Small intestine (tissue), 7 donors: ENCODE data around the gene SYNGR2. TPM values are rescaled to one million over a fixed set of nuclear protein-coding genes. Genes with fewer than 3 reads are reported as not detected.

Experiments
- DNase-seq, 2 donors: peaks; one replicate each; pipeline versions ENCODE4 v3.0.0 to v3.0.0-alpha.2; 2013
- FAIRE-seq: peaks from 2 replicates; lab custom pipeline; 2012; peaks lifted over from hg19 to GRCh38; lab: Jason Lieb, UNC
- H3K27ac ChIP-seq, 3 donors: one replicate each; pipeline ENCODE4 v1.5.1; 2013; ENCODE audit warnings: low read length in 2 of 3, mild to moderate bottlenecking in 2 of 3, control low read depth in 1 of 3, inconsistent platforms in 1 of 3, low read depth in 1 of 3, moderate library complexity in 1 of 3
- H3K27me3 ChIP-seq, 3 donors: one replicate each; pipeline ENCODE4 v1.6.1; 2013; ENCODE audit warnings: low read length in 3 of 3, inconsistent platforms in 1 of 3; ENCODE audit not compliant: control insufficient read depth in 3 of 3, insufficient read depth in 3 of 3
- H3K36me3 ChIP-seq, 3 donors: one replicate each; pipeline ENCODE4 v1.6.1; 2013; ENCODE audit warnings: low read length in 3 of 3, inconsistent platforms in 1 of 3, low read depth in 1 of 3, mild to moderate bottlenecking in 1 of 3, moderate library complexity in 1 of 3; ENCODE audit not compliant: control insufficient read depth in 3 of 3, insufficient read depth in 2 of 3
- H3K4me1 ChIP-seq, 3 donors: one replicate each; pipeline ENCODE4 v1.6.1; 2013; ENCODE audit warnings: low read length in 2 of 3, inconsistent platforms in 1 of 3, low read depth in 1 of 3, mild to moderate bottlenecking in 1 of 3, moderate library complexity in 1 of 3; ENCODE audit not compliant: control insufficient read depth in 3 of 3, insufficient read depth in 2 of 3
- H3K4me3 ChIP-seq, 3 donors: one replicate each; pipeline ENCODE4 v1.5.1; 2013; ENCODE audit warnings: low read length in 3 of 3, control low read depth in 1 of 3, inconsistent platforms in 1 of 3, low read depth in 1 of 3, mild to moderate bottlenecking in 1 of 3, moderate library complexity in 1 of 3
- H3K9me3 ChIP-seq, 2 donors: one replicate each; pipeline ENCODE4 v1.6.1; 2013; ENCODE audit warnings: low read depth in 1 of 2, low read length in 1 of 2; ENCODE audit not compliant: control insufficient read depth in 2 of 2, insufficient read depth in 1 of 2
- WGBS, 3 donors: extraction: QIAGEN DNeasy Blood & Tissue Kit; methylation state at CpG; one replicate each; pipeline ENCODE4 v1.1.7; 2013; 5-methylcytosine and 5-hydroxymethylcytosine counted together
- polyA plus RNA-seq, 4 donors: library from polyadenylated mRNA; stranded (reverse) in 3 of 4; unstranded in 1 of 4; fragments of 200-250 nt in 3 of 4; fragments of 120-200 nt in 1 of 4; gene quantifications; one replicate each; pipeline versions ENCODE4 v1.2.1 to v1.2.3, GENCODE V29; 2013
- donor health status: healthy with polysubstance abuse.
- donor health status: control.
- donor health status: control.
- donor health status: Bipolar disorder and iron deficiency.
- donor health status: healthy.

Gene SYNGR2
- polyA plus RNA-seq, 4 donors: 46.5 to 187 (median 120) TPM

DNA sequence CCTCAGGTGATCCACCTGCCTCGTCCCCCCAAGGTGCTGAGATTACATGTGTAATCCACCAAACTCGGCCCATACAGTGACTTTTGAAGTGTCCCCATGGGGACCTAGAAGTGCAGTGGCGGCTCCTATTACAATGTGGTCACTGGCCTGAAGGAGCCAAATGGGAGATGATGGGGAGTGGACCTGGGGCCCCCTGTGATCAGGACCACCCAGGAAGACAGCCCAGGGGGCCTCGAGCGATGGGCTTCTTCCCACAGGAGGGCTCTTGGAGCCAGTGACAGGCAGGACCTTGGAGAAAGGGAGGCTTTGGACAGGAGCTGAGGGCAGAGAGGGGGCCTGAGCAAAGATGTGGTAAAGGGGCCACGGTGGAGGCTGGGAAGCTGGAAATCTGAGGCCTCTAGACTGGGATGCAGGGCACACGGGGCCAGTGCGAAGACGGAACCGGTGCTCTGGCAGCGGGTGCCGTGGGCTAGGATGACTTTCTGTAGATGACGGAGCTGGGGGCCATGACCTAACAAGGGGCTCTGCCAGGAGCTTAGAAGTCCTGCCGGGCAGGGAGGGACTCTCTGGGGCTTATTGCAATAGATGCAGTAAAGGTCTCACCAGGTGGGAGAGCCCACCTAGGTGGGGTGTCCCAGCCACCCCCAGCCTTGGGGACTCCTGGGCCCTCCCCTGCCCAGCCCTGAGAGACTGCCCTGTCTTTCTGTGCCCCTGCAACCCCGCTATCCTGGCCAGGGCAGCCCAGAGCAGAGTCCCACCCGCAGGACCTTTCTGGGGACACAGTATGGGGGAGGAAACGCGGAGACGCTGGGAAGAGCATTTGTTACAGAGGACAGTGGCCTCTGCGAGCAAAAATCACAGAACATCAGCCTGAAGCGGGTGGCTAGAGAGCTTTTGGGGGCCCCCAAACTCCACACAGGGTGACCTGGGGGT lies 24.9 kb upstream of the SYNGR2 start:
- peaks cover 0 to 5% (median 2%) of the 10 kb centered on the region in 3 donors for H3K36me3 ChIP-seq
- H3K27me3 ChIP-seq: no peaks in the 10 kb centered on the region
- H3K4me1 ChIP-seq: peaks cover 3 to 80% (median 12%) of the 10 kb centered on the region in 3 donors
- H3K27ac ChIP-seq: peak overlapping the region in 2 of 3 donors; percentile 73 to 78
- H3K9me3 ChIP-seq: no peaks in the 10 kb centered on the region
- 88 to 89% (median 89%) methylated on average over 20 to 21 of the region's 21 CpGs for WGBS, 3 donors
- DNase-seq (no peak), FAIRE-seq (no peak)
- no peak overlapping the region for H3K4me3 ChIP-seq

DNA sequence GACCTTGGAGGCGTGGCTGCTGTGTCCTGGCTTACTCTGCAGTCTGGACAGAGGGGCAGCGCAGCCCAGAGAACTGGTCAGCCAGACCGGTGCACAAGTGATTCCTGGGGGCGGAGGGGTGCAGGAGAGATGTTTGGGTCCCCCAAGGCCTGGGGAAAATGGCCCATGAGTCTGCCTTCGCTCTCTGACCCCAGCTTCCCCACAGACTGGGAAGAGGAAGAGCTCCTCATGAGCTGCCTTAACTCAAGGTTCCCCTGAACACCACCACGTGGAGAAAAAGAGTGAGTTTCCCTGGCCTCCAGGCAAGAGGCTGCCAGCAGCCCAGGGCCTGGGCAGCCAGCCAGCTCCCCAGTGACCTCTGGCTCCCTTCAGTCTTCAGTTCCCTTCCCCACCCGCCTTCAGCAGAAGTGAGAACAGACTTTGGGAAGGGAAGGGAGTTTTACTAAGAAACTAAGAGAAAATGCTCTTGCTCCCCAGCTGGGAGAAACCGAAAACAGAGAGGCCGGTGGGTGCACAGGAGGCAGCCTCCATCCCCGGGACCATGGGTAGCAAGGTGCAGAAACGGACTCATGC lies 24.1 kb upstream of the SYNGR2 start:
- no peak overlapping the region for H3K4me3 ChIP-seq
- no peak for FAIRE-seq
- no peaks in the 10 kb centered on the region for H3K27me3 ChIP-seq
- peak overlapping the region; percentile 32 to 78 (median 73) for H3K27ac ChIP-seq
- peak; percentile 83 to 85 for DNase-seq
- peaks cover 0 to 5% (median 2%) of the 10 kb centered on the region in 3 donors for H3K36me3 ChIP-seq
- H3K4me1 ChIP-seq: peaks cover 3 to 85% (median 12%) of the 10 kb centered on the region in 3 donors
- WGBS, 3 donors: 27 to 34% (median 30%) methylated on average over 11 of the region's 11 CpGs
- H3K9me3 ChIP-seq: no peaks in the 10 kb centered on the region

DNA sequence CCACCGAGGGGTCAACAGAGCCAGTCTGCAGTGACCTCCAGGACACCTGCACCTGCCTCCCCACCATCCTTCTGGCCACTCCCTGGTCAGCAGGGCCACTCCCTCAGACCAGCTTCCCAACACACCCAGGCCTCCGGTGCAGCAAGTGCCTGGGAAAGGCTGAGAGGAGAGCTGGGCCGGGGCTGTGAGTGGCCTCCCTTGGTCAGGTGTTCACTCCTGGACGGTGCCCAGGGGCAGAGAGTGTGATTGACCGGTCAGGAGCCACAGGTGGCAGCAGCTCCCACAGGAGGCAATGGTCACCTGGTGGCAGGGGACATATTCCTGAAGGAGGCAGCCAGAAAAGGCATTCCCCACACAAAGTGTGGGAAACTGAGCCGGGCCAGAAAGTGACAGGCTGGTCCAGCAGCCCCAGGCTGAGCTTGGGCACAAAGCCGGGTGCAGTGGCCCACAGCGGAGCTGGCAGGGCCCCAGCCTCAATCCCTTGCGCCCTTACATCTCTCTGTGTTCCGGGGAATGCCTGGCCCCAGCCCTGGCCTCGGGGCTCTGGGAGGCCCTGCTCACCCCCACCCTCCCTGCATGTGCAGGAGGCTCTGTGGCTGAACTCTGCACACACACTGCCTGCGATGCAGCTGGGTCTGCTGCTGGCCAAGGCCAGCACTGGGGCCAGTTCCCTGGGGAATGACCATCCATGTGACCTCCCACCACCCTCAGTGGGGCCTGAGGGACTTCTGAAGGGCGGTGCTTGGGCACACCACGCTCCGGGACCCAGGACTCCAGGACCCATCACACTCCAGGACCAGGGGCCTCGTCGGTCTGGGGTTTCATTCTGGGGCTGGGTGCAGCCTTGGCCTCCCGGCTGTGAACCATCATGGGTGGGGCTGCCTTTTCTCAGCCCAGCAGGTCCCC lies 23.4 kb upstream of the SYNGR2 start:
- Histone ChIP-seq H3K36me3 (peaks cover 0 to 5% (median 2%) of the 10 kb centered on the region in 3 donors), H3K4me3 (no peak overlapping the region), H3K27me3 (no peaks in the 10 kb centered on the region), H3K9me3 (no peaks in the 10 kb centered on the region), H3K4me1 (peaks cover 3 to 83% (median 12%) of the 10 kb centered on the region in 3 donors), H3K27ac (peak overlapping the region; percentile 32 to 78 (median 73))
- FAIRE-seq: no peak
- 28 to 46% (median 34%) methylated on average over 18 of the region's 18 CpGs for WGBS, 3 donors
- DNase-seq: peak in 1 of 2 donors; percentile 75

DNA sequence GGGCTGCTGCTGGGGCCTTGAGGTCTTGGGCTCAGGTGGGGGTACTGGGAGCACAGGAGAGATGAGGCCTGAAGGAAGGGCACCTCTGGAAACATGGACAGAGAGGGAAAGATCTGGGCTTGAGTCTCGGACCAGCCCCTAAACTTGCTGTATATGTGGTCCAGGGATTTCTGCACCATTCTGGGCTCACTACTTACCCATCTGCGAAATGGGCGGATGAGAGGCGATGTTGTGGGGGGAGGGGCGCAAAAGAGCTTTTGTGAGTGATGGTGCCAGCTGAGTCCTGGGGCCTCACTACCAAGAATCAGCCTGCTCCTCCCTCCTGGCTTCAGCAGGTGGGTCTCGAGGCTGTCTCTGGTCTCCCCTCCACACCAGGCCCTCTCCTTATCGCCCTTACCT lies 21.9 kb upstream of the SYNGR2 start:
- Histone ChIP-seq H3K9me3 (no peaks in the 10 kb centered on the region), H3K27me3 (no peaks in the 10 kb centered on the region), H3K4me1 (peaks cover 0 to 84% (median 12%) of the 10 kb centered on the region in 3 donors), H3K4me3 (peak overlapping the region in 1 of 3 donors; percentile 15), H3K27ac (peak overlapping the region in 1 of 3 donors; percentile 78), H3K36me3 (peaks cover 0 to 4% (median 2%) of the 10 kb centered on the region in 3 donors)
- WGBS, 3 donors: 93 to 96% (median 94%) methylated on average over 7 of the region's 7 CpGs
- DNase-seq (no peak), FAIRE-seq (no peak)

DNA sequence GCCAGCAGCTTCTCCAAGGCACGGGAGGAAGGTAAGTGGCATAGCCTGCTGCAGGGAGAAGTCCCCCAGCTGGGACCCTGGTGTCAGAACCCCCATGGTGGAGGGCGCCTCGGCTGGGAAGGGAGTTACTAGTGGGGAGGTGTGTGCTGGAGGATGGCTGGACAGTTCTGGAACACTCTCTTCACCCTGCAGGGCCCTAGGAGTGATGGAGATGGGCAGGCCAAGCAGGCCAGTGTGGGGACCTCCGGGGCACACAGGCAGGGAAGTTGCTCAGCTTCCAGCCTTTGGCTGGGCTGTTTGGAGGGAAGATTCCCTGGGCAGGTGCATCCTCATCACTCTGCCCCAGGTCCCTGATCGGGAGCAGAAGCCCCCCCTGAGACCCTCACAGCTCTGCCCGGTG lies 21.5 kb upstream of the SYNGR2 start:
- Histone ChIP-seq H3K27ac (peak overlapping the region in 1 of 3 donors; percentile 78), H3K36me3 (peaks cover 0 to 2% (median 1%) of the 10 kb centered on the region in 3 donors), H3K27me3 (no peaks in the 10 kb centered on the region), H3K9me3 (no peaks in the 10 kb centered on the region), H3K4me1 (peaks cover 0 to 84% (median 12%) of the 10 kb centered on the region in 3 donors), H3K4me3 (peak overlapping the region in 1 of 3 donors; percentile 15)
- DNase-seq: no peak
- WGBS, 3 donors: 79 to 85% (median 85%) methylated on average over 6 of the region's 6 CpGs
- no peak for FAIRE-seq

DNA sequence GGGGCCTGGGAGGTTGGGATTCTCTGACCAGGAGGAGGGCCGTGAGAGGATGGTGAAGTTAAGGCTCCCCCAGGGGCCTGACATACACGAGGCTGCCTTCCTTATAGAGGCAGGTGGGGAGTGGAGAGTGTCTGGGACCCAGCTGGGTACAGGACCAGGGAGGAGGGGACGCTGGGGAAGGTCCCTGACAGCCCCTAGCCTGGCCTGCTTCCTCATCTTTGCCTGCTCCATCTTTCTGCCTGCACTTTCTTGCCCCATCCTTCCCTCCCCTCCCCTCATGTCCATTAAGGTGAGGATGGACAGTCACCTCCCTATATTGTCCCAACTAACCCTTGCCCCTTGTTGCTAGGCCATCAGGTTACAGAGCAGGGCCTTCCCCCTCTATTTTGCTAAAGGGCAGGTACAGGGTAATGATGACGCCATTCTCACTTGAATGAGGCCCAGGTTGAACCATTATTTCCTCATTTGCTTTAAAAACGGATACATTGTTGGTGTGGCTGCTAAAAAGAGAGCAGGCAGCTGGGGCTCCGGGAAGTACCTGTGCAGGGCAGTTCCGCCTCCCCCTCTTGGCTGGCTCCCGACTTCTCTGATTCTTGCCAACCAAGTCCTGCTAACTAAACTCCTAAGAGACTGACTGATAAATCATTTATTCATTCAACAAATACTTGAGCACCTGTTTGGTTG lies 20.9 kb upstream of the SYNGR2 start:
- Histone ChIP-seq H3K36me3 (peaks cover 0 to 2% (median 0%) of the 10 kb centered on the region in 3 donors), H3K27me3 (no peaks in the 10 kb centered on the region), H3K27ac (peak overlapping the region in 2 of 3 donors; percentile 57 to 78), H3K4me3 (peak overlapping the region in 1 of 3 donors; percentile 15), H3K4me1 (peaks cover 0 to 79% (median 12%) of the 10 kb centered on the region in 3 donors), H3K9me3 (no peaks in the 10 kb centered on the region)
- DNase-seq (no peak), FAIRE-seq (no peak)
- 32 to 59% (median 39%) methylated on average over 8 of the region's 8 CpGs for WGBS, 3 donors

DNA sequence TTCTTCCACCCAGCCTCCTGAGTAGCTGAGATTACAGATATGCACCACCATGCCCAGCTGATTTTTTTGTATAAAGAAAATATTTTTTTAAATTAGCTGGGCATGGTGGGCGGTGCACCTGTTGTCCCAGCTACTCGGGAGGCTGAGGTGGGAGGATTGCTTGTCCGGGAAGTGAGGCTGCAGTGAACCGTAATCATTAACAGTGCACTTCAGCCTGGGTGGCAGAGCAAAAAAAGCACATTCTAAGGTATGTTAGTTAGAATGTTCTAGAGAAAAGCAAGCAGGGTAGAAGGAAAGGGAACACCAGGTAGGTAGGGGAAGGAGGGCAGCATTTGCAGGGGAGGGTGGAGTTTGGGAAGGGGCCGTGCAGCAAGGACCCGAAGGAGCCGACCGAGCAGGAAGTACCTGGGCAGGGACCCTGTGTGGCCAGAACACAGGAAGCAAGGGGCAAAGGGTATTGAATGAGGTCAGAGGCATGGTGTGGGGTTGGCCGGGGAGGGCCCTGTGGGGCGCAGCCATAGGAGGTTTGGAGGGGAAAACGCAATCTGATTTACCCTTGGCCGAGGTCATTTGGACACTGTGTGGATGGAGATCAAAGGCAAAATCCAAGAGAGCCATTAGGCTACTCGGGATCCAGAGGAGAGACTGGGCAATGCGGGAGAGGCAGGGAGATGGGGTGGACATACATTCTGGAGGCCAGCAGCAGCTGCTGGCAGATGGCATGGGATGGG lies 19.9 kb upstream of the SYNGR2 start:
- Histone ChIP-seq H3K4me3 (no peak overlapping the region), H3K27ac (peak overlapping the region in 1 of 3 donors; percentile 78), H3K36me3 (peaks cover 0 to 2% (median 0%) of the 10 kb centered on the region in 3 donors), H3K27me3 (no peaks in the 10 kb centered on the region), H3K9me3 (no peaks in the 10 kb centered on the region), H3K4me1 (peaks cover 0 to 74% (median 12%) of the 10 kb centered on the region in 3 donors)
- DNase-seq: no peak
- 32 to 57% (median 47%) methylated on average over 14 of the region's 14 CpGs for WGBS, 3 donors
- no peak for FAIRE-seq
